Putamen (tissue), 1 donor: ENCODE results near the gene ACBD7.
A peak's percentile ranks its signal among the peaks of the same experiment; 100 is the strongest.

Experiments
- DNase-seq: peaks from one replicate; pipeline ENCODE4 v3.0.0-alpha.2; 2016; ENCODE audit warnings: low spot score

The ACBD7 gene

GRCh38 chr10:15091418-15091817 is 2.8 kb upstream of the ACBD7 start:
- no peak for DNase-seq

DNA sequence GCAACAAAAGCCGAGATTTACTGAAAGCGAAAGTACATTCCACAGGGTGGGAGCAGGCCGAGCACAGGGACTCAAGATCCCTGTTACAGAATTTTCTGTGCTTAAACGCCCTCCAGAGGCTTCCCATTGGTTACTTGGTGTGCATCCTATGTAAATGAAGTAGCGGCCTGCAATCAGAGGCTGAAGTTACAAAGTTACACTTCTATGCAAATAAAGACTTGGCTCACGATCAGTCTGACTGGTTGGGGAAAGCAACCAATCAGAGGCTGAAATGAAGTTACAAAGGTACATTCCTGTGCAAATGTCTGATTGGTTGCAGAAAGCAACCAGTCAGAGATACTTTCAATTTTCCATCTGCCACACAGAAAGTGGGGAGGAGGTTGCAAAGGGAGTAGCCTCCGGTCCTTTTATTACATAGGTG is 4.1 kb downstream of the ACBD7 start:
- peak; percentile 45 for DNase-seq

DNA sequence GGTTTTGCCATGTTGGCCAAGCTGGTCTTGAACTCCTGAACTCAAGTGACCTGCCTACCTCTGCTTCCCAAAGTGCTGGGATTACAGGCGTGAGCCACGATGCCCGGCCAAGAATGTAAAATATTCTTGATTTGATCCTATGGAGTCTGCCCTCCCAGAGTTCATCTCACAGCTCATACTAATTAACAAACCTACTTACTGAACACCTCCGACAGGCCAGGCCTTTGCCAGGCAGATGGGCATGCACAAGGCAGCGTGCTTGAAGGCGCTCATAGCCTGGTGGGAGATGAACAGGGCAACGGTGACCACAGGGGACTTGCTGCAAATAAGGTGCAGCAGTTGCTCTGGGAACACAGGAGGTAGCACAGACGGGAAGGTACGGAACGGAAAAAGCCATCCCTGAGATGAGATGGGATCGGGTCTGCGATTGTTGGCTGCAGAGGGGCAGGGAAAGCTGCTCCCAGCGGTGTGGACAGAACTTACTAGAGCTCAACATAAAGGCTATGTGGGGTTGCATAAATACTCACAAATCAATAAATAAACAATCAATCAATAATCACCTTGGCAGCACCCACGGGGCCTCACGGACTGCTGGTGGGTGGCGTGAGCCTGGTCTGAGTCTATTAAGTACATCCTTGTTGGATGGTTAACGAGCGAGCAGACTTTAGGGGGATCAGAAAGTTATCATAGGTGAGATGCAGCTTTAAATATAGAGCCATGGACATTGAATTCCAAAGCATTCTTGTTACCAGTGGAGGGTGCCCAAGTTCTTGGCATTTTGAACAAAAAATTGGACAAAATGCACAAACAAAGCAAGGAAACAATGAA is 4.7 kb downstream of the ACBD7 start:
- DNase-seq: no peak

GRCh38 chr10:15075421-15075820 is 13.2 kb downstream of the ACBD7 start:
- no peak for DNase-seq

DNA sequence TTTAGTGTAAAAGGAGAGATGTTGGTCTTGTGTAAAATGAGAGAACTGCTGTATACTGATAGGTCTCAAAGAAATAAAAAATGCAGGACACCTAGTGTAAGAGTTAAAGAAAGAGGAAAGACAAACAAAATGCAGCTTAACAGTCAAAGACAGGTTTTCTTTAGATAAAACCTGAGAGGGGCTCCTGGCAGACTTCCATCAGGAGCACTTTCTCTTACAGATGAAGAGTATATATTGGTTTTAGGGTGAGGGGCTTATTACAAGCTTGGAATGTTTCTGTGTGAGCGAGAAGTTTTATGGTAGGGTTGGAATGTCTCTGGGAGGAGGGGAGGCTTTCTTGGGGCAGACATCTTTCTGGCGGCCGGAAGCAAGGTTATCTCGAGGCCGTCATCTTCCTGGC is 16.2 kb downstream of the ACBD7 start:
- no peak for DNase-seq

DNA sequence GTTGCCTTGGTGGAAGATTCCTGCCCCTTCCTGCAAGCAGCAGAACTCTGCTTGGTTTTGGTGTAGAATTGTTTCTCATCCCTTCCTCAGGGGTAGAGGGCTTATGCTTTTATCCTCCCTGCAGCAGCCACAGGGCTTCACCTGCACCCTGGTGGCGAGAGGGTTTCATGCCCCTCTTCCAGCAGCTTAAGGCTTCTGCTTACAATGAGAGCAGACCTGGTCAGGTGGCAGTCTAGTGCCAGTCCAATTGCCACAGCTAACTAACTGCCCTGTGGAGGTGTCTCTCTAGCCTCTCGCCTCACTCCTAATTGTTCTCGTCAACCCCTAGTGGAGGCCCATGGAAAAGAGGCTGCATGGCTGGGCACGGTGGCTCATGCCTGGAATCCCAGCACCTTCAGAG is 19.3 kb downstream of the ACBD7 start:
- no peak for DNase-seq

GRCh38 chr10:15068802-15069201 is 19.8 kb downstream of the ACBD7 start:
- no peak for DNase-seq

DNA sequence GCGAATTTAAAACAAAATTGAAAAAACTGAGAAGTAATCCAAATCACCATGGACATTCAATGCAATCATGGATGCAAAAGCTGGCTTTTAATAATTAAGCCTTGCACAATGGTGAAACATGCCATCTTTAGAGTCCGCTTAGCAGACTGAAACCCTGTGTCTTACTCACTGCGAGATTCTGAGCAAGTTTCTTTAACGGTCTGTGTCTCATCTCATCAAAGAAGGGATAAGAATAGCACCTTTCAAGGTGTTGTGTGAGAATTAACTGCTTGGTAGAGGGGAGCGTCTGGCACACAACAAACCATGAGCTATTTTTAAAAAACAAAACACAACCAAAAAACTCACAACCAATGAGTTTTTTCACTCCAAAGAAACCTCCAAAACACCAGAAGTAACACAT is 21.4 kb downstream of the ACBD7 start:
- no peak for DNase-seq

GRCh38 chr10:15060638-15061037 is 27.9 kb downstream of the ACBD7 start:
- no peak for DNase-seq

DNA sequence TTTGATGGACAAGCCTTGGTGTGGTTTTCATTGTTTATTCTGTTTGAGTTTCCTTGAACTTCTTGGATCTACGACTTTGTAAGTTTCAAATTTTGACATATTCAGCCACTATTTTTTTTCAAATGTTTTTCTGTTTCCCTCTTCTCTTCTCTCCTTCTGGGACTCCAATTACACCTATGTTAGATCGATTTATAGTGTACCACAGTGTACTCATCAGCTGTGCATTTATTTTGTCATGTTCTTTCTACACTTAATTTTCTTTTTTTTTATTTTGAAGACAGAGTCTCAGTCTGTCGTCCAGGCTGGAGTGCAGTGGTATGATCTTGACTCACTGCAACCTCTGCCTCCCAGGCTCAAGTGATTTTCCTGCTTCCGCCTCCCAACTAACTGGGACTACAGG is 28.7 kb downstream of the ACBD7 start:
- no peak for DNase-seq

DNA sequence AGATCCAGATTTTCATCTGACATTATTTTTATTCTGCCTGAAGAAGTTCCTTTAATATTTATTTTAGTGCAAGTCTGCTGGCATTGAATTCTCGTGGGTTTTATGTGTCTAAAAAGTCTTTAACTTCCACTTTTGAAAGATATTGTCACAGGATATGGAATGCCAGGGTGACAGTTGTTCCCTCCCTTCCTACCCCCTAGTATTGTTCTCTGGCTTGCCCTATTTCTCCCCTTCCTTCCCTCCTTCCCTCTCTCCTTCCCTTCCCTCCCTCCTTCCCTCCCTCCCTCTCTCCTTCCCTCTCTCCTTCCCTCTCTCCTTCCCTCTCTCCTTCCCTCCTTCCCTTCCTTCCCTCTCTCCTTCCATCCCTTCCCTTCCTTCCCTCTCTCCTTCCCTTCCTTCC is 29.9 kb downstream of the ACBD7 start:
- no peak for DNase-seq

- DNase-seq: no peak
Measured at GRCh38 chr10:15053061-15053460, 35.5 kb downstream of the ACBD7 start.

DNA sequence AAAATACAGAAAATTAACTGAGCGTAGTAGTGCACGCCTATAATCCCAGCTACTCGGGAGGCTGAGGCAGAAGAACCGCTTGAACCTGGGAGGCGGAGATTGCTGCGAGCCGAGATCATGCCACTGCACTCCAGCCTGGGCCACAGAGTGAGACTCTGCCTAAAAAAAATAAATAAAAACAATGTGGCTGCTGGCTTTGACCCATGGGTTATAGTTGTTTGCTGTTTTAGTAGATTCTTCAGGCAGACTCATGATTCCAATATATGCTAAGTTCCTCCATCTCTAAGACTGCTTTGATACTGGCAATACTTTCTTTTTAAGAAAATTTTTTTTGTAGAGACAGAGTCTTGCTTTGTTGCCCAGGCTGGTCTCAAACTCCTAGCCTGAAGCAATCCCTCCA is 36.5 kb downstream of the ACBD7 start:
- DNase-seq: no peak

DNA sequence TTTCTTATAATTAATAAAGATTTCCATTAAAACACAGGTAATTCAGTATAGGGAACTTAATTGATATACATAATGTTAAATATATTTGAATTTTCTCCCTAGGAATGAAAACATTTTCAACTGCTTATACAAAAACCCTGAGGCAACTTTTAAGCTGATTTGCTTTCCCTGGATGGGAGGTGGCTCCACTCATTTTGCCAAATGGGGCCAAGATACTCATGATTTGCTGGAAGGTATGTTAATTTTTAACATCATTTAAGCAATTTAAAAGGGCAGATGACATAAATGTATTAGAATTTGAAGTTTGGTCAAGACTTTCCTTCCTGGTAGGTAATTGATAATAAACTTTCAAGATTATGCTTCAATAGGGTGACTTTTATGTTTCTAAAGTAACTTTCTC is 39.0 kb downstream of the ACBD7 start:
- DNase-seq: no peak

- no peak for DNase-seq
Measured at GRCh38 chr10:15046626-15047025, 42.0 kb downstream of the ACBD7 start.

GRCh38 chr10:15045380-15045779 is 43.2 kb downstream of the ACBD7 start:
- DNase-seq: no peak

DNA sequence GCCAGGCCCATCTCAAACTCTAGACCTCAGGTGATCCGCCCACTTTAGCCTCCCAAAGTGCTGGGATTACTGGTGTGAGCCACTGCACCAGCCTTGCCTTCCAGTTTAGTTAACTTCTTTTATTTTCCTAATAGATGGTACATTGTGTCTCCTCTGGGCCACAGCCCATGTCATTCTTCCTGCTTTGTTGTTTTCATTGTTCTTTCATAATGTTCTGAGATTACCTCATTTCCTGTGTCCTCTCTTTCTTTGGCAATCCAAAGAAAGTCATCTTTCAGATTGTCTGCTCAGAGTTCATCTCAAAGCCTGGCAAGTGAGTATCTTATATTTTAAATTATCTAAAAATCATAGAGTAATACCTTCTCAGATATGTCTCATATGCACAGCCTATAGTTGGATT is 44.9 kb downstream of the ACBD7 start, which contains the start of gene OLAH:
Gene OLAH (plus strand): TSS at position 270 of the 400 bp plus-strand sequence. CDS start 3,346 bp downstream, outside the sequence.
- no peak for DNase-seq

GRCh38 chr10:15038416-15038815 is 50.2 kb downstream of the ACBD7 start:
- no peak for DNase-seq

DNA sequence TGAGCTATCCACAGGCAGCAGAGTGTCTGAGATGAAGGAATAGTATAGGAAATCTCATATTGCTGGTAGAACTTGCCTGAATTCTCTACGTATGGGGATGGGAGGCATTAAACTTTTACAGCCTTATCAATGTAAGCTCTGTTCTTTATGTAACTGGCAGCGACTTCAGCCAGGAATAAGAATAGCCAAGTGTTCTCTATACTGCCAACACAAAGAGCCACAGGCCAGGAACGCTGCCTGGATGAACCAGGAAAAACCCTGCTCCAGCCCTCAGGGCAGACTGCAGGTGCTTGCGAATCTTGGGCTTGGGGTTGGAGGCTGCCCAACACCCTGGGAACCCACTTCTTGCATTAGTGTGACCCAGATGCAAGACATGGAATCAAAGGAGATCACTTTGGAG is 50.9 kb downstream of the ACBD7 start:
- no peak for DNase-seq

GRCh38 chr10:15035385-15036301 is 52.9 kb downstream of the ACBD7 start:
- DNase-seq: peak; percentile 7

- no peak for DNase-seq
Measured at GRCh38 chr10:15027741-15028140, 60.8 kb downstream of the ACBD7 start.
